ENCODE data around the gene MYF6.

DNA sequence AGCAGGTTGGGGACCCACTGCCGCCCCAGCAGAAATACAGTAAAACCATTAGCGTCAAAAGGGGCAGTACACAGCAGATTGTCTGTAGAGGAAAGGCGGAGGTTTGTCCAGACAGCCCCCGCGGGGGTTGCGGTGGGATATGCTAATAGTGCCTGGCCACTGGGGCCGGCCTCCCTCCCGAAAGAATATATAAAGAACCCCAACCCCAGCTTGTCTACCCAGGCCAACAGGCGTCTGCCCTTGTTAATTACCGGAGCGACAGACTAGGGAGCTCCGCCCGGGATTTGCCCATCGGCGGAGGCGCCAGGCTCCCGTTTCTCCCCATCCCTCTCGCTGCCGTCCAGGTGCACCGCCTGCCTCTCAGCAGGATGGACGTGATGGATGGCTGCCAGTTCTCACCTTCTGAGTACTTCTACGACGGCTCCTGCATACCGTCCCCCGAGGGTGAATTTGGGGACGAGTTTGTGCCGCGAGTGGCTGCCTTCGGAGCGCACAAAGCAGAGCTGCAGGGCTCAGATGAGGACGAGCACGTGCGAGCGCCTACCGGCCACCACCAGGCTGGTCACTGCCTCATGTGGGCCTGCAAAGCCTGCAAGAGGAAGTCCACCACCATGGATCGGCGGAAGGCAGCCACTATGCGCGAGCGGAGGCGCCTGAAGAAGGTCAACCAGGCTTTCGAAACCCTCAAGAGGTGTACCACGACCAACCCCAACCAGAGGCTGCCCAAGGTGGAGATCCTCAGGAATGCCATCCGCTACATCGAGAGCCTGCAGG, 9.4 kb downstream of the MYF6 start, which contains the start of gene MYF5:
- TF ChIP-seq CTCF (conservative IDR thresholded peaks at IDR 0.05 in 1 of 2, IDR thresholded peaks at IDR 0.05 in 1 of 2; ENCODE audit: low read depth in 1 of 2, low read length in 2 of 2) (no peak), EZH2 (IDR thresholded peaks at IDR 0.05; ENCODE audit: low read length, missing control alignments) (no peak)
